ENCODE measurements around the gene ACOXL.

The ACOXL gene

DNA sequence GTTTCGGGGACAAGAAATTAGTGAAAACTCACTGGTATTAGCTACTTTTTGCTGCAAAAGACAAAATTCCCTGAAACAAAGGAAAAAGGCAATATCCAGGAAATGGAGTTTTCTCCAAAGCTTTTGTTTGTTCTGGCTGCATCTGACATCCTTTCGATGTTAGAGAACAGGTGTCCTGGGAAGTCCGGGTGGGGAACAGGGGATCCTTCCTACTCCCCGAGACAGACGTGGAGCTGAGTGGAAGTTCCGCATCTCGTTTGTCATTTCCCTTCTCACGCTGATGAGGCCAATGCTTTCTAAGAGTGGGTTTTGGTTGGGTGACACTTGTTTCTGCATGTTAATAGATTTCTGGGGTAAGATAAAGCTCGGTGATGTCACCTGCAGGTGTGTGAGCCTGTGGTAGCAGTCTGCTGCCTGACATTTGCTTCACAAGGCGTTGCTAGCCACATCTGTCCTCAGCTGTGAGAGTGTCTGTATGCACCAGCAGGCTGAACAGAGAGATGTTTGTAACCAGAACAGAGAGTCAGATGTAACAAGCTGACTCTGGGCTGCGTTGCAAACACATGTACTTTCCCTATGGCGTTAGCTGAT is 125.9 kb downstream of the ACOXL start:
- H4K20me1 ChIP-seq (ENCODE audit: insufficient read depth, low read length), result no peaks in the 10 kb centered on the region
- peaks cover 7% of the 10 kb centered on the region; the same call in 1 of the 2 replicates for H3K27me3 ChIP-seq (ENCODE audit: insufficient read depth, low read length)
- H2AFZ ChIP-seq (ENCODE audit: low read length), result no peak overlapping the region
- H3K4me3 ChIP-seq (ENCODE audit: low read depth, low read length, poor library complexity, severe bottlenecking), result peak overlapping the region; percentile 22
- no peaks in the 10 kb centered on the region for H3K9me2 ChIP-seq (ENCODE audit: low read depth, low read length)
- H3K79me2 ChIP-seq (ENCODE audit: insufficient read depth, low read length), result no peaks in the 10 kb centered on the region
- H3F3A ChIP-seq (ENCODE audit: insufficient read depth, low read length), result no peaks in the 10 kb centered on the region
- no peak overlapping the region for H3K9ac ChIP-seq (ENCODE audit: low read length)
- H3K4me1 ChIP-seq (ENCODE audit: insufficient read depth, low read length, severe bottlenecking), result peaks cover 14% of the 10 kb centered on the region
- no peak overlapping the region for H3K27ac ChIP-seq (ENCODE audit: low read depth, low read length, poor library complexity, severe bottlenecking)
- TF ChIP-seq, protein P1, sequence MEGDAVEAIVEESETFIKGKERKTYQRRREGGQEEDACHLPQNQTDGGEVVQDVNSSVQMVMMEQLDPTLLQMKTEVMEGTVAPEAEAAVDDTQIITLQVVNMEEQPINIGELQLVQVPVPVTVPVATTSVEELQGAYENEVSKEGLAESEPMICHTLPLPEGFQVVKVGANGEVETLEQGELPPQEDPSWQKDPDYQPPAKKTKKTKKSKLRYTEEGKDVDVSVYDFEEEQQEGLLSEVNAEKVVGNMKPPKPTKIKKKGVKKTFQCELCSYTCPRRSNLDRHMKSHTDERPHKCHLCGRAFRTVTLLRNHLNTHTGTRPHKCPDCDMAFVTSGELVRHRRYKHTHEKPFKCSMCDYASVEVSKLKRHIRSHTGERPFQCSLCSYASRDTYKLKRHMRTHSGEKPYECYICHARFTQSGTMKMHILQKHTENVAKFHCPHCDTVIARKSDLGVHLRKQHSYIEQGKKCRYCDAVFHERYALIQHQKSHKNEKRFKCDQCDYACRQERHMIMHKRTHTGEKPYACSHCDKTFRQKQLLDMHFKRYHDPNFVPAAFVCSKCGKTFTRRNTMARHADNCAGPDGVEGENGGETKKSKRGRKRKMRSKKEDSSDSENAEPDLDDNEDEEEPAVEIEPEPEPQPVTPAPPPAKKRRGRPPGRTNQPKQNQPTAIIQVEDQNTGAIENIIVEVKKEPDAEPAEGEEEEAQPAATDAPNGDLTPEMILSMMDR (IDR thresholded peaks at IDR 0.05; ENCODE audit: low read length), result no peak
- TF ChIP-seq EZH2 (IDR thresholded peaks at IDR 0.05; ENCODE audit: borderline replicate concordance, low read length), result no peak
- H3K4me2 ChIP-seq (ENCODE audit: low read length), result peak overlapping the region; percentile 55
- no peaks in the 10 kb centered on the region for H3K36me3 ChIP-seq (ENCODE audit: insufficient read depth, low read length)
- H3K9me3 ChIP-seq (ENCODE audit: low read length), result no peaks in the 10 kb centered on the region

DNA sequence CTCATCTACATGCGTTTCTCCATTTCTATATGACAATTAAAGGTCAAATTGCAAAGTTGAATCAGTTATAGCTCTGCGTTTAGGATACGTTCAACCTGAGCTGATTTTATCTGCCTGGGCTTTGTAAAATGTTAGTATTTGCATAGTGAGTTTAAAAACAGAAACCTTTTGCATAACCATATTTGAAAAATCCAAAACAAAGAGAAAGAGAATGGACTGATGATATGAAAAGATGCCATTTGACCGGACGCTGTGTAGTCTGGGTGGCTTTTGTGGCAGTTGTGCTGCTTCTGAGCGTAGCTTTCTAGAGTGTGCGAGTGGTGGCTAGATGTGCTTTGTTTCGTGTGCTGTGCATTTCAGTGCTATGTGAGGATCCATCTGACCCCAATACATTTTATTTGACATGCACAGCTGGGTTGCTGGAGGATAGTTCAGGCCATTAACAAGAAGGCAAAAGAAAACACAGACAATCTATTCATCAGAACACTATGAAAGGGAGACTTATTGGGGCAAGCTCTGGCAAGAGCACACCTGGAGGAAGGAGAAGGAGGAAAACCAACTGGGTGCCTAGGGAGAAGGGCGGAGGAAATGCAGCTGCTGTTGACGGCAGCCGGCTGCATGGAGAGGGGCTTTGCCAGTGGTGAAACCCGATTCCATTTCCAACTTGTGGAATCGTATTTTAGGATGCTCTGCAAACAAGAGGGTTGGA is 126.8 kb downstream of the ACOXL start:
- H3K4me3 ChIP-seq (ENCODE audit: low read depth, low read length, poor library complexity, severe bottlenecking), result peak overlapping the region; percentile 22
- no peak overlapping the region for H3K9ac ChIP-seq (ENCODE audit: low read length)

DNA sequence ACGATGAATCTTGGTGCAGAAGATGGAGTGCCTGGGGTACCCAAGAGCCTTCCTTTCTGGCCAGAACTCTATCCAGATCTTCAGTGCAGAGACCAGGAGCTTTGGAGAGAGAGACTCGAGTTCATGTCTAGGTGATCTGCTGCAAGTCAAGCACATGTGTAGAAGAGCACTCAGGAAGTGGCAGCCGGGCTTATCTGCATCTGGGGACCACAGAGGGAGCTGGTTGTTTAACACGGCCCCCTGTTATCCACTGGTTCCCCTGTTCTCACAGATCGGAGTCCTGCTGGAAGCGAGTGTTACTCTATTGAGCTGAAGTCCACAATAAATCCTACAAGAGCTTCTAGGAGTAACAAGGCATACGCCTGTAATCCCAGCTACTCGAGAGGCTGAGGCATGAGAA is 128.3 kb downstream of the ACOXL start:
- no peak for TF ChIP-seq EZH2 (IDR thresholded peaks at IDR 0.05; ENCODE audit: borderline replicate concordance, low read length)
- TF ChIP-seq, protein P1 (IDR thresholded peaks at IDR 0.05; ENCODE audit: low read length), result no peak
- H3K4me3 ChIP-seq (ENCODE audit: low read depth, low read length, poor library complexity, severe bottlenecking), result no peak overlapping the region
- no peak overlapping the region for H3K4me2 ChIP-seq (ENCODE audit: low read length)
- no peaks in the 10 kb centered on the region for H3F3A ChIP-seq (ENCODE audit: insufficient read depth, low read length)
- H3K9me2 ChIP-seq (ENCODE audit: low read depth, low read length), result no peaks in the 10 kb centered on the region
- no peaks in the 10 kb centered on the region for H4K20me1 ChIP-seq (ENCODE audit: insufficient read depth, low read length)
- H3K36me3 ChIP-seq (ENCODE audit: insufficient read depth, low read length), result no peaks in the 10 kb centered on the region
- no peaks in the 10 kb centered on the region for H3K9me3 ChIP-seq (ENCODE audit: low read length)
- no peak overlapping the region for H2AFZ ChIP-seq (ENCODE audit: low read length)
- no peak overlapping the region for H3K27ac ChIP-seq (ENCODE audit: low read depth, low read length, poor library complexity, severe bottlenecking)
- H3K27me3 ChIP-seq (ENCODE audit: insufficient read depth, low read length), result peaks cover 12% of the 10 kb centered on the region; the same call in 1 of the 2 replicates
- H3K79me2 ChIP-seq (ENCODE audit: insufficient read depth, low read length), result no peaks in the 10 kb centered on the region
- H3K4me1 ChIP-seq (ENCODE audit: insufficient read depth, low read length, severe bottlenecking), result peaks cover 14% of the 10 kb centered on the region
- no peak overlapping the region for H3K9ac ChIP-seq (ENCODE audit: low read length)

More for the DNA sequence above, 126.8 kb downstream of the ACOXL start:
- TF ChIP-seq, protein P1 (IDR thresholded peaks at IDR 0.05; ENCODE audit: low read length), result no peak
- no peak for TF ChIP-seq EZH2 (IDR thresholded peaks at IDR 0.05; ENCODE audit: borderline replicate concordance, low read length)
- Histone ChIP-seq H3F3A (ENCODE audit: insufficient read depth, low read length) (no peaks in the 10 kb centered on the region), H3K9me3 (ENCODE audit: low read length) (no peaks in the 10 kb centered on the region), H3K4me2 (ENCODE audit: low read length) (peak overlapping the region; percentile 55), H3K27ac (ENCODE audit: low read depth, low read length, poor library complexity, severe bottlenecking) (no peak overlapping the region), H3K27me3 (ENCODE audit: insufficient read depth, low read length) (peaks cover 12% of the 10 kb centered on the region; the same call in 1 of the 2 replicates), H3K4me1 (ENCODE audit: insufficient read depth, low read length, severe bottlenecking) (peaks cover 14% of the 10 kb centered on the region), H3K79me2 (ENCODE audit: insufficient read depth, low read length) (no peaks in the 10 kb centered on the region), H2AFZ (ENCODE audit: low read length) (no peak overlapping the region), H3K36me3 (ENCODE audit: insufficient read depth, low read length) (no peaks in the 10 kb centered on the region), H3K9me2 (ENCODE audit: low read depth, low read length) (no peaks in the 10 kb centered on the region), H4K20me1 (ENCODE audit: insufficient read depth, low read length) (no peaks in the 10 kb centered on the region)
